Measurements from ENCODE around the gene C5orf63. TPM values are rescaled to one million over a fixed set of nuclear protein-coding genes. Genes with fewer than 3 reads are reported as not detected.
A peak's percentile ranks its signal among the peaks of the same experiment; 100 is the strongest.

C5orf63 gene
- total RNA-seq, 3 donors from 2014 or later (not counting 1 experiment from before 2014, with no cell fraction given) = 10.4 to 18.8 (median 11.7) TPM

DNA sequence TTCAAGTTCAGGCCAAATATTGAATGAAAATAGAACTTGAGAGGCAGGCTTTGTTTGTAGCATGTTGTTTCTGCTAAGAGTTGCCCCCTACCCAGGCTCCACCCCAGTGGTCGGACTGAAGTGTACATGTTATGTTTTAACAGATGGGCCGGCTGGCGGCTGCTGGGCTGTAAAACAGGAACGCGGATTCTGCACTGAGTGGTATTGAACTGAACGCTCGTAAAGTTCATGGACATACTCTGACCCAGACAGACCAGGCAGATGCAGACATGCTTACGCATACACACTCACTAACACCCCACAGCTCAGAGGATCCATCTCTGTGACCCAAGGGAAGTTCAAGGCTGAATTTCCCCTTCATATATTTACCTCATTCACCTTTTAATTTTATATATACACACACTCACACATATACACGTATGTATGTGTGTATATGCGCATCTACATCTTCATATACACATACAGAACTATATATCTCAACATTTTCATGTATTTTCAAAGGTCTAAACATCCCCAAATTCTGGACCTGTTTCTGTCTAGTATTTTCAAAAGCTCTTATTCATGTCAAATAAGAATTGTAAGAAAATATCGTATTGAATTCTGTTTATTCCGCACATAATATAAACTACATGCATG, 44.4 kb downstream of the C5orf63 start:
- DNase-seq (peak in 1 of 2 donors; percentile 21), ATAC-seq (no peak)
- Mint-ChIP-seq H3K27ac (peak overlapping the region; percentile 77 to 82), H3K4me1 (peaks cover 14 to 24% of the 10 kb centered on the region in 2 donors), H3K4me3 (peak overlapping the region; percentile 88), H3K36me3 (no peaks in the 10 kb centered on the region), H3K9me3 (no peaks in the 10 kb centered on the region), H3K27me3 (ENCODE audit: low read depth in 2 of 2) (peaks cover 0 to 17% of the 10 kb centered on the region in 2 donors)
- WGBS (ENCODE audit: insufficient coverage) = 39% methylated on average over 8 of the region's 12 CpGs
- Histone ChIP-seq H3K27me3 (ENCODE audit: control insufficient read depth, insufficient read depth, low read length) (peaks cover 3% of the 10 kb centered on the region), H3K9me3 (ENCODE audit: control insufficient read depth, insufficient read depth, low read length) (no peaks in the 10 kb centered on the region), H3K36me3 (ENCODE audit: control insufficient read depth, insufficient read depth, low read length) (no peaks in the 10 kb centered on the region), H3K4me3 (ENCODE audit: low read length) (peak overlapping the region; percentile 57), H3K4me1 (ENCODE audit: control insufficient read depth, insufficient read depth, low read length) (peaks cover 22% of the 10 kb centered on the region), H3K27ac (ENCODE audit: low read length) (no peak overlapping the region)
- intact Hi-C loops (cut with micrococcal nuclease) = no loop called here
- TF ChIP-seq, protein P1, sequence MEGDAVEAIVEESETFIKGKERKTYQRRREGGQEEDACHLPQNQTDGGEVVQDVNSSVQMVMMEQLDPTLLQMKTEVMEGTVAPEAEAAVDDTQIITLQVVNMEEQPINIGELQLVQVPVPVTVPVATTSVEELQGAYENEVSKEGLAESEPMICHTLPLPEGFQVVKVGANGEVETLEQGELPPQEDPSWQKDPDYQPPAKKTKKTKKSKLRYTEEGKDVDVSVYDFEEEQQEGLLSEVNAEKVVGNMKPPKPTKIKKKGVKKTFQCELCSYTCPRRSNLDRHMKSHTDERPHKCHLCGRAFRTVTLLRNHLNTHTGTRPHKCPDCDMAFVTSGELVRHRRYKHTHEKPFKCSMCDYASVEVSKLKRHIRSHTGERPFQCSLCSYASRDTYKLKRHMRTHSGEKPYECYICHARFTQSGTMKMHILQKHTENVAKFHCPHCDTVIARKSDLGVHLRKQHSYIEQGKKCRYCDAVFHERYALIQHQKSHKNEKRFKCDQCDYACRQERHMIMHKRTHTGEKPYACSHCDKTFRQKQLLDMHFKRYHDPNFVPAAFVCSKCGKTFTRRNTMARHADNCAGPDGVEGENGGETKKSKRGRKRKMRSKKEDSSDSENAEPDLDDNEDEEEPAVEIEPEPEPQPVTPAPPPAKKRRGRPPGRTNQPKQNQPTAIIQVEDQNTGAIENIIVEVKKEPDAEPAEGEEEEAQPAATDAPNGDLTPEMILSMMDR (IDR thresholded peaks at IDR 0.05) = no peak

DNA sequence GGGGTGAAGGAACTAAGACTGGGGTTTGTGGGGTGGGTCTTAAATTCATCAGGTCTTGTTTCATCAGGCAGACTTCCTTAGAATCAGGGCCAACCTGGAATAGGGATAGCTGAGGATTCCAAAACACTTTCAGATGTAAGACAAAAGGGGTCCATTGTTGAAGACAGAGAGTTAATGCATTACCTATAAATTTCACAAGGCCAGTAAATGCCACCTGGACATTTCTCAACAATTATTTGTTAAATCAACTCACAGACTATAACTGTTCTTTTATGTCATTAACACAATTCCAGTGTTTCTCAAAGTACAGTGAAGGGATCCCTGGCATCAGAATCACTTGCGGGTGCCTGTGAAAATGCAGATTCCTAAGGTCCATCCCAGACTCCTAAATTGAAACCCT, 45.8 kb downstream of the C5orf63 start:
- intact Hi-C loops (cut with micrococcal nuclease) = no loop called here
- 94% methylated on average over 1 of the region's 1 CpG for WGBS (ENCODE audit: insufficient coverage)
- Histone ChIP-seq H3K27ac (ENCODE audit: low read length) (no peak overlapping the region), H3K4me3 (ENCODE audit: low read length) (no peak overlapping the region), H3K27me3 (ENCODE audit: control insufficient read depth, insufficient read depth, low read length) (peaks cover 3% of the 10 kb centered on the region), H3K36me3 (ENCODE audit: control insufficient read depth, insufficient read depth, low read length) (no peaks in the 10 kb centered on the region), H3K4me1 (ENCODE audit: control insufficient read depth, insufficient read depth, low read length) (peaks cover 22% of the 10 kb centered on the region), H3K9me3 (ENCODE audit: control insufficient read depth, insufficient read depth, low read length) (no peaks in the 10 kb centered on the region)
- TF ChIP-seq, protein P1 (IDR thresholded peaks at IDR 0.05) = no peak
- H3K4me3 Mint-ChIP-seq = no peak overlapping the region
- H3K9me3 Mint-ChIP-seq = no peaks in the 10 kb centered on the region
- no peaks in the 10 kb centered on the region for H3K36me3 Mint-ChIP-seq
- peaks cover 0 to 10% of the 10 kb centered on the region in 2 donors for H3K27me3 Mint-ChIP-seq (ENCODE audit: low read depth in 2 of 2)
- no peak overlapping the region for H3K27ac Mint-ChIP-seq
- ATAC-seq = no peak
- peaks cover 14 to 24% of the 10 kb centered on the region in 2 donors for H3K4me1 Mint-ChIP-seq
- DNase-seq = no peak

DNA sequence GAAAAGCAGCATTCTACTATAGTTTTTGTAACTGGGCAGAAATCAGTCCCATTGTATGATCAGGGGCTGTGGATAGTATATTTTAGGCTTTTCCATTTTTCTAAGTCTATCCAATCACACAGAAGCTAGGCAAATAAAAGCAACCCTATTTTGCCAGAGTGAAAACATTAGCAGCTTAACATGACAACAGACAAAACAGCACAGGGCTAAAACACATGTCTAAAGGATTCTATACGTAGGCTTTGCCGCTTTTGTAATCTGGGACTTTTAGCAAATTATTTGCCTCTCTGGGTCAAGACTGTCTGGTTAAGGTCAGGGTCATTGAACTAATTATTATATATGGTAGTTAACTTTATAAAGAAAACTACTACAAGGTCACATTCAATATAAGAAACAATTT, 47.1 kb downstream of the C5orf63 start:
- Mint-ChIP-seq H3K4me1 (peaks cover 14 to 17% of the 10 kb centered on the region in 2 donors), H3K27me3 (ENCODE audit: low read depth in 2 of 2) (peaks cover 0 to 10% of the 10 kb centered on the region in 2 donors), H3K36me3 (no peaks in the 10 kb centered on the region), H3K9me3 (no peaks in the 10 kb centered on the region), H3K27ac (no peak overlapping the region), H3K4me3 (no peak overlapping the region)
- TF ChIP-seq, protein P1 (IDR thresholded peaks at IDR 0.05) = no peak
- no peaks in the 10 kb centered on the region for H3K9me3 ChIP-seq (ENCODE audit: control insufficient read depth, insufficient read depth, low read length)
- no CpG with 5 or more reads among the region's 2 CpGs for WGBS (ENCODE audit: insufficient coverage)
- peaks cover 12% of the 10 kb centered on the region for H3K4me1 ChIP-seq (ENCODE audit: control insufficient read depth, insufficient read depth, low read length)
- no peak for ATAC-seq
- H3K36me3 ChIP-seq (ENCODE audit: control insufficient read depth, insufficient read depth, low read length) = no peaks in the 10 kb centered on the region
- H3K27ac ChIP-seq (ENCODE audit: low read length) = no peak overlapping the region
- H3K27me3 ChIP-seq (ENCODE audit: control insufficient read depth, insufficient read depth, low read length) = no peaks in the 10 kb centered on the region
- no peak overlapping the region for H3K4me3 ChIP-seq (ENCODE audit: low read length)
- intact Hi-C loops (cut with micrococcal nuclease) = no loop called here
- DNase-seq = no peak

DNA sequence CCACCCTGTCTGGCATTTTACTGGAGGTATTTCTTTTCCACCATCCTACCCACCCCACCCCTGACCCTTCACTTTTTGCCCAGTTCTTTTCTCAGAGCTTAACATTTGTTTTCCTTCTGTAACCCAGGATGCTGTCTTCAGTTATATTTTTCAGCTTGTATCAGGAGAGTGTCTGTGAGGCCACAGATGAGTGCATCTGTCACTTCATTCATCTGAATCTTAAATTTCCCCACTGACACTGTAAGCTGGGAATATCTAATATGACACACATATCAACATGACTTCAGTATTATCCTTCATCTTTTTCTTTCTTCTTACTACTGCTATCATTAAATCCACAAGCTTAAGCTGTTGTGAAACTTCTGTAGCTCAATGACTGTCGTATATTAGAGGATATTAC, 47.8 kb downstream of the C5orf63 start:
- DNase-seq (no peak), ATAC-seq (no peak)
- Mint-ChIP-seq H3K9me3 (no peaks in the 10 kb centered on the region), H3K4me1 (peaks cover 14 to 16% of the 10 kb centered on the region in 2 donors), H3K4me3 (no peak overlapping the region), H3K27me3 (ENCODE audit: low read depth in 2 of 2) (peaks cover 0 to 10% of the 10 kb centered on the region in 2 donors), H3K36me3 (no peaks in the 10 kb centered on the region), H3K27ac (no peak overlapping the region)
- H3K27me3 ChIP-seq (ENCODE audit: control insufficient read depth, insufficient read depth, low read length) = no peaks in the 10 kb centered on the region
- 83% methylated on average over 1 of the region's 1 CpG for WGBS (ENCODE audit: insufficient coverage)
- H3K4me1 ChIP-seq (ENCODE audit: control insufficient read depth, insufficient read depth, low read length) = peaks cover 9% of the 10 kb centered on the region
- intact Hi-C loops (cut with micrococcal nuclease) = no loop called here
- H3K4me3 ChIP-seq (ENCODE audit: low read length) = no peak overlapping the region
- TF ChIP-seq, protein P1 (IDR thresholded peaks at IDR 0.05) = no peak
- H3K27ac ChIP-seq (ENCODE audit: low read length) = no peak overlapping the region
- no peaks in the 10 kb centered on the region for H3K36me3 ChIP-seq (ENCODE audit: control insufficient read depth, insufficient read depth, low read length)
- no peaks in the 10 kb centered on the region for H3K9me3 ChIP-seq (ENCODE audit: control insufficient read depth, insufficient read depth, low read length)
